HG03469 (cell line): ENCODE data around the gene PERCC1.

ENCODE experiments used
- ATAC-seq: cut with Tn5 transposase; IDR thresholded peaks from one replicate; pipeline ENCODE4 v1.9.1; 2021; ENCODE audit warnings: mild to moderate bottlenecking, moderate library complexity, moderate number of reproducible peaks; ENCODE audit not compliant: unreplicated experiment

PERCC1 gene

GRCh38 chr16:1430759-1431496 lies at the start of gene PERCC1:
Gene PERCC1, plus strand, starts transcription at chr16:1431078. Its CDS starts 1,516 bp downstream, at chr16:1432594.
- ATAC-seq, result no peak

GRCh38 chr16:1381612-1382406 lies 49.1 kb upstream of the PERCC1 start:
- ATAC-seq, result no peak

DNA sequence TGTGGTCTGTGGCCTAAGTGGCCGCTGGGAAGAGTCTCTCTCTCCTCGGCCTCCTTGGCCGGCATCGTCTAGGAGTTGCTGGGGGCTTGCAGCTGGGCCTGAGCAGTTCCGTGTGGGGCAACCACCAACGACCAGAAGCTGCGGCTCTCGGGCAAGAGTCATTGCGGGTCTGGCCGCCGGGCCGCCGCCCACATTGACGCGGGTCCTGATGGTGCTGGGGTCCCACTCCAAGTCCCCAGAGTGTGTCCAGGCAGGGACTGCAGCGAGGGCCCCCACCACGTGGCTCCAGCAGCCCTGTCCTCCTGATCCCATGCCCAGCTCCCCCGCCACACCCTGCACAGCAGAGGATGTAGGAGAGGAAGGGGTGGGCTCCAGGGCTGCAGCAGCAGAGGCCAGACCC lies 47.3 kb upstream of the PERCC1 start:
- ATAC-seq, result no peak

DNA sequence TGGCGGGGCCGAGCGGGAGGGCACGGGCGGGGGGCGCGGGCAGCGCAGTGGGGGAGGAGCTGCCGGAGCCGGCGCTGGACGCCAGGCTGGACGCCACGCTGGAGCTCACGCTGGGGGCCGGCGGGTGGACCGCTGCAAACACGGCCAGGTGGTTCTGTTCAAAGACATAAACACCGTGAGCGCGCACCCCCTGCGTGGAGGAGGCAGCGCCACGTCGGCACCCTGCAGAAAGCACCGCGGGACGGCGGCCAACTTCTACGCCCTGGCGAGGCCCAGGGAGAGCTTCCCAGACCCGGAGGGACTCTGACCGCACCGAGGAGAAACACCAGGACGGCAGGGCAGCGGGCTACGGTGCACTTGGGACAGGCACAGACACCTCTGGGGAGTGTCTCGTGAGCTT lies 45.6 kb upstream of the PERCC1 start:
- no peak for ATAC-seq

GRCh38 chr16:1387331-1387730 lies 43.5 kb upstream of the PERCC1 start:
- no peak for ATAC-seq

GRCh38 chr16:1389762-1390161 lies 41.1 kb upstream of the PERCC1 start:
- ATAC-seq, result no peak

DNA sequence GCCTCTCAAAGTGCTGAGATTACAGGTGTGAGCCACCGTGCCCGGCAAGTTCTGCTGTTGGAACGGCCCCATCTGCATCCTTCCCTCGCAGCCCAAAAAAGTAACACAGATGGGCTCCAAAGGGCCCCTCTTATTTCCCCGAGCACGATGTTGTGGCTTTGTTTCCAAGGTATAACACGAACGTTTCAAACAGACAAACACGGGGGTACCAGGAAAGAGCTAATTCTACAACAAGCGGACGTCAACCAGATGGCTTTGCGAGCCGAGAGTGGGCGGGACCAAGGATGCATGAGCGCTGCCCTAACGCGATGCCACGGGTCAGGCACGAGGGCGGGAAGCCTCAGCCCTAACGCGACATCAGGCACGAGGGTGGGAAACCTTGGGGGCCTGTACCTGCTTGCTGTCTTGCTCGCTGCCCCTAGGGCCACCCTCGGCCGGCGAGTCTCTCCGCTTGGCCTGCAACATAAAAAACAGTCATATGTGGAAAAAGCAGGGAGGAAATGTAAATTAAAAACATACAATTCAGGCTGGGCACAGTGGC lies 40.6 kb upstream of the PERCC1 start:
- no peak for ATAC-seq

- no peak for ATAC-seq
These were observed 38.1 kb upstream of the PERCC1 start for GRCh38 chr16:1392826-1393225.

DNA sequence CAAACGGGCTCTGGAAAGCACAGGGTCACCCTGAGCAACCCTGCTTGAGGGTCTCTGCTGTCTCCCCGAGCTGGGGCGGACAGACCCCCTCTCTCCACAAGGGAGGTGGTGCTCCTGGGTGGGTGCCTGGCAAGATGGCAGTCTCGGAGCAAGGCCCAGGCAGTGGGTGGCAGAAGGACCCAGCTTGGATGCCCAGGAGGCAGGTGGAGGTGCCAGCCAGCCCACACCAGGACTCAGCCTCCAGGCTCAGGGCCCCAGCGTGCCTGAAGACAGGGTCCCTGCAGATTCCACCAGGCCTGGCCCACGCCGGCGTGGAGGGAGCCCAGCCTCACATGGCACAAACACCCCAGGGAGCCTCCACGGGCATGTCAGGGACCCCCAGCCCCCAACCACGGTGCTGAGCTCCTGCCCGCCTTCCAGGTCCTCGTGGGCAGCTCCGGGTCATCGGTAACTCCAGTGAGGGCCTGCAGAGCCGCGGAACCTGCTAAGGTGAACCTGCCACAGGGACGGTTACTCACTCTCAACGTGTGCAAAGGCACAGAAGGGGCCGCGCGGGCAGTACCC lies 37.2 kb upstream of the PERCC1 start:
- ATAC-seq, result no peak

GRCh38 chr16:1394367-1394951 lies 36.4 kb upstream of the PERCC1 start:
- no peak for ATAC-seq

DNA sequence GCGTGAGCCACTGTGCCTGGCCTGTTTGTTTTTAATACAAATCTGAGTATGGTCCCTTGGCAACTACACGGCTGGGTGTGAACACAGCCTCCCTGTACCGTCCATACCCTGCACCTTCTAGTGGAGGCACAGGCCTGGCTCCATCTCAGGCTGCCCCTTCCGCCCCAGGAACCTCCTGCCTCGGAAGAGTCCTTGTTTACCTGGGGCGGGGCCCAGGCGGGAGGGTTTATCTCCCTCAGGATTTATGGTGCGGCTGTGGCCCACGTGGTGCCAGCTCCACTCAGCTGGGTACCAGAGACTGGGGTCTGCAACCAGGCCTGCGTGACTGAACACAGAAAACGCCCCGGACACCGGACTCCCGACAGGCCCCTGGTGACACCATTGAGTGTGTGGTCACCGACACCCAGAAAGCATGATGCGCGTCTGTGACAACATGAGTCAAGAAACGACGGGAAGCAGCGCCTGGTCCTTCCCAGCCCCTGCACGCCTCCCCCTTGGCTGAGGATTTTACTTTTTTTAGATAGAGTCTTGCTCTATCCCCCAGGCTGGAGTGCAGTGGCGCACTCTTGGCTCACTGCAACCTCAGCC lies 35.3 kb upstream of the PERCC1 start:
- no peak for ATAC-seq

DNA sequence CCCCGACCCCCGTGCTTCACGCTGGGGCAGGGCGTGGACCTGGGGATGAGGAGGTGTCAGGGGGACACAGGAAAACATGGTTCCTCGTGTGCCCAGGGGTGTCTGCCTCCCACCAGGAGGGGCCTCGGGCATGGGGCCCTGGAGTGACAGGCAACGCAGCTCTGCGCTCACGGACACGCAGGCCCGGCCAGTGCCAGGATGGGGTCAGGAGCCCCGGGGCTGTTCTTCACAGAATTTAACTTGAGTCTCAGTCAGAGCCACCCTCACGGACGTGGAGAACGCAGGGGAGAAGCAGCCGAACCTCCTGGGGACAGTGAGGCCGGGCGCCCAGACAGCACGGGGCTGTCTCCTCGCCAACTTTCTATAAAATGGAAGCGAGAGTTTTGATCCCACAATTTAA lies 33.1 kb upstream of the PERCC1 start:
- ATAC-seq, result no peak

GRCh38 chr16:1398351-1398750 lies 32.5 kb upstream of the PERCC1 start:
- no peak for ATAC-seq

DNA sequence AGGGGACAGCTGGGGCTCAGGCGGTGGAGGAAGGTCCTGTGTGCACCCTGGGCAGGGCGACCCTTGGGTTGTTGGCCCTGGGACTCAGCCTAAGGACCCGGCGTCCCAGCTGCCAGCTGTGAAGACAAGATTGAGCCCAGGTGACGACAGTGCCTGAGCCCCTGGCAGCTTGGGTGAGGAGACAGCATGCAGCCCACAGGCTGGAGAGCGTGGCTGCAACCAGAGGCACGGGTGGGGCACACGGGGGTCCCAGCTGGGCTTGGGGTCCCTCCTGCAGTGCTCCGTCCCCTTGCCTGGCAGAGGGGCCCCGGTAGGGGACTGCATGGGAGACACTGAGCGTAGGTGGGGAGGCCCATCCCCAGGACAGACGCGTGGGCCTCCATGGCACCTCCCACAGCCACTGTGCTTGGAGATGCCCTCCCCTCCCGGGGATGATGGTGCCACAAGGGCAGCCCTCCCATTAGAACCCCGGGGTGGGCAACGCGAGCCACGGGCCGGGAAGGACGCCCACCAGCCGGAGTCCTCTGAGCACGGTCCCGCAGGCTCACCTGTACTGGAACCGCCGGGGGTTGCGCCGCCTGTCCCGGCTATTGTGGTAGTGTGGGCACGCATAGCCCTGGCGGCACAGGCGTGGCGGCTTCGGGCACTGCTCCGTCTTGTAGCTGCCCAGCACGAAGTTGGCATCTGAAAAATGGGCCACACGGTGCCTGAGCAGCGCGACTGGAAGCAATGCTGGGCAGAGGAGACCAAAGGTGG lies 31.9 kb upstream of the PERCC1 start:
- no peak for ATAC-seq

DNA sequence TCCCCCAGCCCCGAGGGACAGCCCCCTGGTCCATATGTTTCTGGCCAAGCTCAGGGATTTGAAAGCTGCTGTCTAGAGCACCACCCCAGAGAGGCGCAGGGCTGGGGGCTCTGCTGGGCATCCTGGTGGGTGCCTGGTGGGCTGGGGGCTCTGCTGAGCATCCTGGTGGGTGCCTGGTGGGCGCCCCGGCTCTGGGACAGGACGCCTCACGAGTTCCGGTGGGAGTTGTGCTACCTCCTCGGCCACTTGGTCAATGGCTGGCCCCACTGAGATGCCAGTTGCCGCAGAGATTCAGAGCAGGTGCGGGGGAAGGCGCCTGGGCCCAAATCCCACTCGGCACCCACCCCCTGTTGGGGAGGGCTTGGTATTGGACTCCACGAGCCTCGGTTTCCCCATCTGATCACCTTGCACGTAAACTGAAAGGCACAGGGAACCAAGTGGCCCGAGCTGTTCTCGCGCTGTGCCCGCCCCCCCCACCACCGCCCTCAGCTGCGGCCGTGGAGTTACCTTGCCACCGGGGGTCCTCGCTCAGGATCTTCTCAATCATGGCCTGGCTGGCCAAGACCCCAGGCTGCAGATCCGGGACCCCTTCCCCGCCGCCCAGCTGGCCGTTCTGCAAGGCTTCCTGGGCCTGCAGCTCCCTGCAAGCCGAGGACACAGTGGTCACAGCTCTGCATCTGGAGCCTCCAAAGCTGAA lies 29.7 kb upstream of the PERCC1 start:
- ATAC-seq, result no peak

DNA sequence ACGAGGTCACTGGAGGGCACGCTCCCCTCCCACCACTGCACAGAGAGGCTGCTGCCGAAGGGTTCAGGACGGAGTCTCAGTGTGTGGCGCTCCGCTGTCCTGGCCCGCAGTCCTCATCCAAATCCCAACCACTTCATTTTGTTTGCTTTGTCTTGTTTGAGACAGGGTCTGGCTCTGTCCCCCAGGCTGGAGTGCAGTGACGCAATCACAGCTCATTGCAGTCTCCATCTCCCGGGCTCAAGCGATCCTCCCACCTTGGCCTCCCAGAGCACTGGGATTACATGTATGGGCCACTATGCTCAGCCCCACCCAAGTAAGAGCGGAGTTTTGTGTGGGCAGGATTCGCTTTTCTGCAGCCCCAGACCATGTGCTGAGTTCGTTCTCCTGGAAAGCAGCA lies 29.1 kb upstream of the PERCC1 start:
- no peak for ATAC-seq

GRCh38 chr16:1403036-1403435 lies 27.8 kb upstream of the PERCC1 start:
- no peak for ATAC-seq

DNA sequence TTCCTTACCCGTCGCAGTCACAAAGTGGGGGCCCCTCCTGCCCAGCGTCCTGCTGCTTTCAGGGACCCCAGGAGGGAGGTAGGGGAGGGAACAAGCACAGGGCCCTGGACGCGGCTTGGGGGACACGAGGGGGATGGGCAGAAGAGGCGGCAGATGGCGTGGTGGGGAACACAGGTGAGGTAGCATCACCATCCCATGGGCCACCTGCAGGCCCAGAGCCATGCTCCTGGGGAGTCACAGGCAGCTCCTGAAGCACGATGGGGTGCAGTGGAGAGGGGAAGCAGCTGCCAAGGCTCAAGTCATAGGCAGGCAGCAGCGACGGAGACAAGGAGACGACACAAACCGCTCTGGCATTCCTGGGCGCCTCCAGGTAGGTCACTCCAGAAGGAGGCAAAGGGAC lies 27.1 kb upstream of the PERCC1 start:
- ATAC-seq, result no peak

GRCh38 chr16:1407753-1408152 lies 23.1 kb upstream of the PERCC1 start:
- ATAC-seq, result no peak
